OCI-LY3 (cell line): ENCODE results near the gene ADISSP.

Experiments
- H2AFZ ChIP-seq: fragments of 200-600, 300-600 bp; shearing (Covaris generic); 2 replicates; pipeline ENCODE4 v1.6.0; 2014; ENCODE audit warnings: antibody characterized with exemption, low read depth, low read length
- H3K27ac ChIP-seq: fragments of 200-600, 300-600 bp; sonication (generic); 2 replicates; pipeline ENCODE4 v1.5.1; 2014; ENCODE audit warnings: mild to moderate bottlenecking, low read length, moderate library complexity, mixed read lengths
- H3K27me3 ChIP-seq: fragments of 200-600, 300-600 bp; sonication (generic); 2 replicates; pipeline ENCODE4 v1.6.1; 2014; ENCODE audit warnings: low read depth, low read length, mixed read lengths
- H3K36me3 ChIP-seq: fragments of 200-600, 300-600 bp; sonication (generic); replicated peaks from 2 replicates; pipeline ENCODE3; 2014; ENCODE audit warnings: low read depth, low read length, mixed read lengths
- H3K4me1 ChIP-seq: fragments of 300-600, 200-600 bp; sonication (generic); 2 replicates; pipeline ENCODE4 v1.6.1; 2014; ENCODE audit warnings: low read length, mixed read lengths
- H3K4me2 ChIP-seq: fragments of 200-600, 300-600 bp; sonication (generic); 2 replicates; pipeline ENCODE4 v1.6.1; 2014; ENCODE audit warnings: low read length, mixed read lengths
- H3K4me3 ChIP-seq: fragments of 300-600, 200-600 bp; sonication (generic); 2 replicates; pipeline ENCODE4 v1.5.1; 2014; ENCODE audit warnings: antibody characterized with exemption, mild to moderate bottlenecking, low read length, moderate library complexity
- H3K79me2 ChIP-seq: fragments of 300-600, 200-600 bp; shearing (Covaris generic); 2 replicates; pipeline ENCODE4 v1.6.1; 2014; ENCODE audit warnings: mild to moderate bottlenecking, low read length, mixed read lengths
- H3K9ac ChIP-seq: fragments of 300-600, 200-600 bp; shearing (Covaris generic); 2 replicates; pipeline ENCODE4 v1.6.0; 2014; ENCODE audit warnings: mild to moderate bottlenecking, low read length, moderate library complexity
- H3K9me3 ChIP-seq: fragments of 200-600, 300-600 bp; shearing (Covaris generic); 2 replicates; pipeline ENCODE4 v1.6.1; 2014; ENCODE audit warnings: low read length, mixed read lengths; ENCODE audit not compliant: insufficient read depth
- H4K20me1 ChIP-seq: fragments of 200-600, 300-600 bp; sonication (generic); 2 replicates; pipeline ENCODE4 v1.6.1; 2016; ENCODE audit warnings: low read length, mixed read lengths; ENCODE audit not compliant: insufficient read depth
- EZH2phosphoT487 ChIP-seq: fragments of 200-600 bp; shearing (Covaris generic); IDR thresholded peaks from 2 replicates; pipeline ENCODE4 v1.6.1; 2018; ENCODE audit warnings: antibody characterized with exemption, mixed run types, low read depth
- TF ChIP-seq, protein P1 (sequence below): fragments of 200-600, 300-600 bp; sonication (generic); IDR thresholded peaks from 2 replicates; pipeline ENCODE4 v1.5.1; 2014; ENCODE audit warnings: antibody characterized with exemption, low read length, low read depth

Gene ADISSP

GRCh38 chr20:3759884-3760283 lies 7.7 kb downstream of the ADISSP start:
- H3K27ac ChIP-seq: no peak overlapping the region
- H3K27me3 ChIP-seq: no peaks in the 10 kb centered on the region
- H4K20me1 ChIP-seq: no peaks in the 10 kb centered on the region
- TF ChIP-seq, protein P1, sequence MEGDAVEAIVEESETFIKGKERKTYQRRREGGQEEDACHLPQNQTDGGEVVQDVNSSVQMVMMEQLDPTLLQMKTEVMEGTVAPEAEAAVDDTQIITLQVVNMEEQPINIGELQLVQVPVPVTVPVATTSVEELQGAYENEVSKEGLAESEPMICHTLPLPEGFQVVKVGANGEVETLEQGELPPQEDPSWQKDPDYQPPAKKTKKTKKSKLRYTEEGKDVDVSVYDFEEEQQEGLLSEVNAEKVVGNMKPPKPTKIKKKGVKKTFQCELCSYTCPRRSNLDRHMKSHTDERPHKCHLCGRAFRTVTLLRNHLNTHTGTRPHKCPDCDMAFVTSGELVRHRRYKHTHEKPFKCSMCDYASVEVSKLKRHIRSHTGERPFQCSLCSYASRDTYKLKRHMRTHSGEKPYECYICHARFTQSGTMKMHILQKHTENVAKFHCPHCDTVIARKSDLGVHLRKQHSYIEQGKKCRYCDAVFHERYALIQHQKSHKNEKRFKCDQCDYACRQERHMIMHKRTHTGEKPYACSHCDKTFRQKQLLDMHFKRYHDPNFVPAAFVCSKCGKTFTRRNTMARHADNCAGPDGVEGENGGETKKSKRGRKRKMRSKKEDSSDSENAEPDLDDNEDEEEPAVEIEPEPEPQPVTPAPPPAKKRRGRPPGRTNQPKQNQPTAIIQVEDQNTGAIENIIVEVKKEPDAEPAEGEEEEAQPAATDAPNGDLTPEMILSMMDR: no peak
- no peak for TF ChIP-seq EZH2phosphoT487
- H3K79me2 ChIP-seq: peaks cover 7% of the 10 kb centered on the region
- H3K9me3 ChIP-seq: no peaks in the 10 kb centered on the region
- no peaks in the 10 kb centered on the region for H3K4me1 ChIP-seq
- no peak overlapping the region for H3K9ac ChIP-seq
- H3K4me3 ChIP-seq: no peak overlapping the region
- peaks cover 8% of the 10 kb centered on the region for H3K36me3 ChIP-seq
- no peak overlapping the region for H2AFZ ChIP-seq
- H3K4me2 ChIP-seq: no peak overlapping the region

DNA sequence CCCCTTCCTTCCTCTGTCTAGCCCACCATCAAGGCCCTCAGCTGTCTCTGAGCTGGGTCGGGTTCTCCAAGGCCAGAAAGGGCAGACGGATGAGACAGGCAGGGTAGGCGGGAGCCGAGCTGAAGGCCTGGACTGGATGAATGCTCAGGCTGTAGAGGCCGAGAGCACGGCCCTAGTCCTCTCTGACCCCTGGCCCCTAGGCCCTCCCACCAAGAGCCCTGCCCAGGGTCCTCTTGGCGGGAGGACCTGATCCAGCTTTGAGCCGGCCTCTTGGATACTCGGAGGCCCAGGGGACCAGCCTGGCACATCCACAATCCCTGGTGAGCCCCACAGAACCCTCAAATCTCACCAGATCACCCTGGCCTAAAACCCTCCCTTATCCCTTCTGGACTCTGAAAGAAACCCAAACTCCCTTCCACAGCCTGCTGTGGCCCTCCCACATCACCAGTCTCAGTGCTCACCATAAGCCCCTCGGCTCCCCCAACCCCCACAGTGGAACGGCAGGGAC lies 8.2 kb downstream of the ADISSP start:
- Histone ChIP-seq H2AFZ (no peak overlapping the region), H3K4me2 (no peak overlapping the region), H3K27me3 (no peaks in the 10 kb centered on the region), H3K36me3 (peaks cover 12% of the 10 kb centered on the region), H3K9me3 (no peaks in the 10 kb centered on the region), H3K4me3 (no peak overlapping the region), H3K4me1 (no peaks in the 10 kb centered on the region), H3K9ac (no peak overlapping the region), H3K79me2 (peaks cover 2% of the 10 kb centered on the region; the same call in 1 of the 2 replicates), H3K27ac (no peak overlapping the region), H4K20me1 (no peaks in the 10 kb centered on the region)
- TF ChIP-seq EZH2phosphoT487: no peak
- TF ChIP-seq, protein P1: no peak

- Histone ChIP-seq H3K9ac (no peak overlapping the region), H2AFZ (no peak overlapping the region), H4K20me1 (no peaks in the 10 kb centered on the region), H3K79me2 (no peaks in the 10 kb centered on the region), H3K4me1 (no peaks in the 10 kb centered on the region), H3K27ac (no peak overlapping the region), H3K9me3 (no peaks in the 10 kb centered on the region), H3K36me3 (peaks cover 12% of the 10 kb centered on the region), H3K4me2 (no peak overlapping the region), H3K27me3 (no peaks in the 10 kb centered on the region), H3K4me3 (no peak overlapping the region)
- TF ChIP-seq, protein P1: no peak
- TF ChIP-seq EZH2phosphoT487: no peak
These were observed 9.0 kb downstream of the ADISSP start for GRCh38 chr20:3758566-3758965.

DNA sequence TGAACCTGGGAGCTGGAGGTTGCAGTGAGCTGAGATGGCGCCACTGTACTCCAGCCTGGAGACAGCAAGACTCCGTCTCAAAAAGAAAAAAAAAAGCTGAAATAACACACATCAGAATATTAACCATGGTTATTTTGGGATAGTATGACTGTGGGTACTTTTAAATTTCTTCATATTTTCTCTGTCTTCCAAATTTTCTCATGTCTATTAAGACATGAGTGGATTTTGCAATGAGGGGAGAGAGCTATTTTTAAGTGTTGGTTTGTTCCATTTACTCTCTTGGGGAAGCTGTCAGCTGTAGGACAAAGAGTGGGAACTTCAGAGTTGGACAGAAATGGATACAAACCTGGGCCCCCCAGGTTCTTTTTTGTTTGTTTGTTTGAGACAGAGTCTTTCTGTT lies 10.3 kb downstream of the ADISSP start:
- Histone ChIP-seq H3K4me1 (no peaks in the 10 kb centered on the region), H3K4me3 (no peak overlapping the region), H3K36me3 (peaks cover 12% of the 10 kb centered on the region), H3K4me2 (no peak overlapping the region), H3K9ac (no peak overlapping the region), H3K9me3 (no peaks in the 10 kb centered on the region), H3K79me2 (no peaks in the 10 kb centered on the region), H2AFZ (no peak overlapping the region), H3K27me3 (no peaks in the 10 kb centered on the region), H4K20me1 (no peaks in the 10 kb centered on the region; the same call in 1 of the 2 replicates), H3K27ac (no peak overlapping the region)
- no peak for TF ChIP-seq EZH2phosphoT487
- TF ChIP-seq, protein P1: no peak
